ENCODE data around the gene KDM4C.
"Not testable (repeated sequence)": the region's sequence is repeated elsewhere in the genome, so short reads cannot be mapped to it uniquely, and the experiment has no call there.

KDM4C gene
- 54.0 to 169 (median 114) reads per million in 3 experiments for total RNA-seq

GRCh38 chr9:6757456-6758247 is at the start of gene KDM4C:
TSS of gene KDM4C (plus strand) at chr9:6757973. CDS start at chr9:6792989, 35,016 bp downstream.
- DNase-seq, result peak; percentile 94

DNA sequence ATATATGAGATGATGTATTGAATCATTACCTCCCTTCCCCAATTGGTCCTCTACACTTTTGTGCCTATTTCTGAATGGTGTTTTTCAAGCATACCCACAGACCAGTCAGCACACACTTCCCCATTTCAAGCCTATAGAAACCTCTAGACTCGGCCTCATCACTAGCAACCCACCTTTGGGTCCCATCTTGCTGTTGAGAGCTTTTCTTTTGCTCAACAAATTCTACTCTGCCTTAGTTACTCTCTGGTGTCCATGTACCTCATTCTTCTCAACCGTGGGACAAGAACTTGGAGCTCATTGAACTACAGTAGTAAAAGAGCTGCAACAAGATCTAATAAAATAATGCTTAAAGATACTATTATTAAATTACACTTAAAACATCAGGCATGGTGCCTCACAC is 49.0 kb upstream of the KDM4C start:
- DNase-seq, result no peak

- DNase-seq, result no peak
These were observed 46.4 kb upstream of the KDM4C start for GRCh38 chr9:6711403-6711802.

GRCh38 chr9:6712041-6712440 is 45.7 kb upstream of the KDM4C start:
- no peak for DNase-seq

- no peak for DNase-seq
These were observed 43.6 kb upstream of the KDM4C start for GRCh38 chr9:6714176-6714575.

DNA sequence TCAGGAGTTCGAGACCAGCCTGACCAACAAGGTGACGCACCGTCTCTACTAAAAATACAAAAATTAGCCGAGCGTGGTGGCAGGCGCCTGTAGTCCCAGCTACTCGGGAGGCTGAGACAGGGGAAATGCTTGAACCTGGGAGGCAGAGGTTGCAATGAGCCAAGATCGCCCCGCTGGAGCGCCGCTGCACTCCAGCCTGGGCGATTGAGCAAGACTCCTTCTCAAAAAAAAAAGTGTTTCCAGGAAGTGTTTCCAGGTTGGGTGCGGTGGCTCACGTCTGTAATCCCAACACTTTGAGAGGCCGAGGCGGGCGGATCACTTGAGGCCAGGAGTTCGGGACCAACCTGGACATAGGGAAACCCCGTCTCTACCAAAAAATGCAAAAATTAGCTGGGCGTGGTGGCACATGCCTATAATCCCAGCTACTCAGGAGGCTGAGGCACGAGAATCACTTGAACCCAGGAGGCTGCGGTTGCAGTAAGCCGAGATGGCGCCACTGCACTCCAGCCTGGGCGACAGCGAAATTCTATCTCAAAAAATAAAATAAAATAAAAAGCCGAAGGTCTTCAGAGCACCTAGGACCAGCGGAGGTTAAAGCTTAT is 42.5 kb upstream of the KDM4C start:
- DNase-seq, result not testable (repeated sequence)

GRCh38 chr9:6715755-6716643 is 41.8 kb upstream of the KDM4C start:
- peak; percentile 62 for DNase-seq

GRCh38 chr9:6716766-6717165 is 41.0 kb upstream of the KDM4C start:
- no peak for DNase-seq

GRCh38 chr9:6723881-6724420 is 33.8 kb upstream of the KDM4C start:
- DNase-seq, result no peak

GRCh38 chr9:6733257-6733656 is 24.5 kb upstream of the KDM4C start:
- no peak for DNase-seq

- DNase-seq, result no peak
These were observed 23.9 kb upstream of the KDM4C start for GRCh38 chr9:6733831-6734230.

DNA sequence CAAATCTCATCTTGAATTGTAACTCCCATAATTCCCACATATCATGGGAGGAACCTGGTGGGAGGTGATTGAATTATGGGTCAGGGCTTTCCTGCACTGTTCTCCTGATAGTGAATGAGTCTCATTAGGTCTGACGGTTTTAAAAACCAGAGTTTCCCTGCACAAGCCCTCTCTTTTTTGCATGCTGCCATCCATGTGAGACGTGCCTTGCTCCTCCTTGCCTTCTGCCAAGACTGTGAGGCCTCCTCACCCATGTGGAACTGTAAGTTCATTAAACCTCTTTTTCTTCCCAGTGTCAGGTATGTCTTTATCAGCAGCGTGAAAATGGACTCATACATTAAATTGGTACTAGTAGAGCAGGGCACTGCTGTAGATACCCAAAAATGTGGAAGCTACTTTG is 22.4 kb upstream of the KDM4C start:
- DNase-seq, result no peak

GRCh38 chr9:6739218-6739617 is 18.6 kb upstream of the KDM4C start:
- no peak for DNase-seq

GRCh38 chr9:6748861-6749260 is 8.9 kb upstream of the KDM4C start:
- not testable (repeated sequence) for DNase-seq

GRCh38 chr9:6754861-6755260 is 2.9 kb upstream of the KDM4C start:
- not testable (repeated sequence) for DNase-seq

DNA sequence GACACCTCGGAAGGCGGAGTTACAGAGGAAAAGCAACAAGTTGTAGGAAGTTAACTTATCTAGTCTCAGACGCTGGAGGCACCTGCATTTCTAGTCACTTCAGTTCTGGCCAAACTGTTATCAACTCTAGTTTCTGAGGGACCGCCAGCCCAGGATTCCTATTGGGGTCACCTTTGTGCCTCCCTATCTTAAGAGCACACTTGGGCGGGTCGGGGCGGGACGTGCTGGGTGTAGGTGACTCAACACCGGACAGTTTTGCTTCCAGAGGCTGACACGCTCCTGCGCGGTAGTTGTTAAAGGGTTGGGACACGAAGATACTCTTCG is 679 bp upstream of the KDM4C start:
- DNase-seq, result peak; percentile 79

GRCh38 chr9:6758248-6758497 is 400 bp downstream of the KDM4C start:
- DNase-seq, result no peak

DNA sequence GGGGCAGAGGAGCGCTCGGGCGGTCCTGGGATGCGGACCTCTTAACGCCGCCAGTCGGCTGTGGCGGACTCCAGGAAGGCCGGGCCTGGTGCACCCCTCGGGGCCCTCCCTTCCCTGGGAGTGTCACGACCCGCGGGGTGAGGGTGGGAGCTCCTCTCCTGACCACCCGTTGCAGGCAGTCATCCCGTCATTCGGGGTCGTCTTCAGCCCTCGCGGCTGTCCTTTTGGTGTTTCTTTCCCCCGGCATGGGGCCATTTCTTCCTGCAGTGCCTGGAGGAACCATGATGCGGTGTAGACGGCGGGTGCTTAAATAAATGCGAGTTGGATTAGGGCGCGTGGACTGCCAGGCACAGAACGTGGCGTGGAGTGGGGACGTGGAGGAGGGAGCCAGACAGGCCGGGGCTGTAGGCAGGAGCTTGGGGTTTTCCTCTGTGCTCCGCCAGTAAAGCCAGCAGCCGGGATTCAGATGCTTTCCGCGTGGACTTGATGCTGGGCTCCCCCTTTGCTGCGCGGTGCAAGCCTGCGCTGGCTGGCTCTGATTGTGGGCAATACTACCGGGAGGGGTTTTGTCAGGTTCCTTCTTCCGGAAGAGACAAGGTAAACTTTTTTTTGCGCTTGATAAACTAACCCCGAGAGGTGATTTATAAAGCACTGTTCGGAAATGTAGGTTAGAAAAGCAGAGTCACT is 868 bp downstream of the KDM4C start:
- DNase-seq, result peak; percentile 73

DNA sequence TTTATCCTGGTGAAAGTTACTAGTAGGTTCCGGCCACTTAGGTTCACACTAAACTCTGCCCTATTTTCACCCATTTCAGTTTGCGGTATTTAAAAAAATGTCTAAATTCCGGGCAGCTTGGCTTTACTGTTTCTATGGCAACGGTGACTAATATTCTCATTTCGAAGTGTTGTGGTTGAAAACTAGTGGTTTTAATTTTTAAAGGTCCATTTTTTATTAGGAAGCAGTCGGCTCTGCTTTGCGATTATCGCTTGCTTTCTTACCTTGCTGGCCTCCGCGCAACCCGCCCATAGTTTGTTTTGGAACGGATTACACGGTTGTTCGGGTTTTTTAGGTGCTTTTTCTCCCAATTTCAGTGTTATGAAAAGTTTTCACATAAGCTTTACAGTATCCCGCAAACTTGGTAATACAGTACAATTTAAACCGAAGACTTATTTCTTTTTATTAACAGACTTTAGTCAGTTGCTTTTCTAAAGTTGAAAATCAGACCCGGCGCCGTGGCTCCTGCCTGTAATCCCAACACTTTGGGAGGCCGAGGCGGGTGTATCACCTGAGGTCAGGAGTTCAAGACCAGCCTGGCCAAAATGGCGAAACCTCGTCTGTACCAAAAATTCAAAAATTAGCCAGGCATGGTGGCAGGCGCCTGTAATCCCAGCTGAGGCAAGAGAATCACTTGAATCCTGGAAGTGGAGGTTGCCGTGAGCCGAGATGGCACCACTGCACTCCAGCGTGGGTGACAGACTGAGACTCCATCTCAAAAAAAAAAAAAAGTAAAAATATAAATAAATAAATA is 1.6 kb downstream of the KDM4C start:
- no peak for DNase-seq

GRCh38 chr9:6761306-6761705 is 3.5 kb downstream of the KDM4C start:
- DNase-seq, result no peak

- DNase-seq, result no peak
These were observed 5.5 kb downstream of the KDM4C start for GRCh38 chr9:6763244-6763643.

DNA sequence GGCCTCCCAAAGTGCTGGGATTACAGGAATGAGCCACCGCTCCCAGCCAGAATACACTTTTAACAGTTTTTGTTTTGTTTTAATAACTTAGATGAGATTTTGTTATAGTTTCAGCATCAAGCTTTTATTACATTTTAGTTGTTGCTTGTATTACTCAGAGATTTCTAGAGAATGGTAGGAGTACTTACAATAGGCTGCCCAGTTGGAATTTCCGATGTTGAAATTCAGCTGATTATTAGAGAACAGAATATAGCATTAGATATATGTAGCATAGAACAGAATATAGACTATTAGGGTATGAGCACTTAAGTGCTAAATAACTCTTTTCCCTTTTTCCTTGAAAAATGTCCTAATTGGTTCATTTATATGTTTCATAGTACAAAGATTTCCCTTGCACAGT is 6.2 kb downstream of the KDM4C start:
- no peak for DNase-seq
